Breast epithelium (tissue), 4 donors: Measurements from ENCODE around the gene PPM1F. TPM values are rescaled to one million over a fixed set of nuclear protein-coding genes. Genes with fewer than 3 reads are reported as not detected.

Experiments used
- DNase-seq, 2 donors: peaks; one replicate each; pipeline ENCODE4 v3.0.0-alpha.2; 2019; ENCODE audit warnings: low spot score in 2 of 2
- H3K27ac ChIP-seq, 2 donors: fragments of 200-600 bp; sonication (generic) in 1 of 2; one replicate each; pipeline ENCODE4 v1.5.1; 2016 to 2019; ENCODE audit warnings: mild to moderate bottlenecking in 1 of 2
- H3K27me3 ChIP-seq, 2 donors: fragments of 200-600 bp; sonication (generic) in 1 of 2; one replicate each; pipeline versions ENCODE4 v1.5.1 to v1.6.0; 2017 to 2019; ENCODE audit warnings: control low read depth in 1 of 2, mild to moderate bottlenecking in 1 of 2
- H3K36me3 ChIP-seq: fragments of 200-600 bp; one replicate; pipeline ENCODE4 v1.5.1; 2019
- H3K4me1 ChIP-seq, 2 donors: fragments of 200-600 bp; sonication (generic); one replicate each; pipeline ENCODE4 v1.5.1; 2016 to 2019; ENCODE audit warnings: control low read depth in 1 of 2
- H3K4me3 ChIP-seq, 3 donors: fragments of 200-600 bp; sonication (generic); 1 replicate in 2 of 3; 2 replicates in 1 of 3; pipeline ENCODE4 v1.5.1; 2016 to 2019; ENCODE audit warnings: mild to moderate bottlenecking in 3 of 3, moderate library complexity in 2 of 3
- H3K9me3 ChIP-seq, 2 donors: fragments of 200-600 bp; sonication (generic) in 1 of 2; one replicate each; pipeline ENCODE4 v1.5.1; 2016 to 2019; ENCODE audit warnings: control low read depth in 1 of 2
- CTCF ChIP-seq, 3 donors: fragments of 450-650 bp; IDR thresholded peaks; one replicate each; pipeline ENCODE4 v1.5.1; 2016 to 2017; ENCODE audit warnings: antibody characterized with exemption in 3 of 3, mild to moderate bottlenecking in 3 of 3, moderate library complexity in 3 of 3
- POLR2A ChIP-seq: fragments of 450-650 bp; IDR thresholded peaks from one replicate; pipeline ENCODE4 v1.6.1; 2016; ENCODE audit warnings: antibody characterized with exemption, mild to moderate bottlenecking, moderate library complexity
- POLR2AphosphoS5 ChIP-seq, 3 donors: sonication (generic); formaldehyde crosslinking; IDR thresholded peaks; one replicate each; pipeline ENCODE4 v1.6.1; 2017; ENCODE audit warnings: antibody characterized with exemption in 3 of 3
- intact Hi-C: fragments of 100-400 bp; cut with DNase I; formaldehyde crosslinking; loops from one replicate; pipeline ENCODE4 v1.15.1; 2023; ENCODE audit warnings: low total_unique reads
- total RNA-seq, 3 donors: library from RNA; depleted of rRNA; stranded (reverse); fragments of >200 nt; gene quantifications; one replicate each; pipeline ENCODE4 v1.1.0, GENCODE V29; 2016

Gene PPM1F
- total RNA-seq, 3 donors from 2014 or later = 24.3 to 45.2 (median 28.1) TPM

DNA sequence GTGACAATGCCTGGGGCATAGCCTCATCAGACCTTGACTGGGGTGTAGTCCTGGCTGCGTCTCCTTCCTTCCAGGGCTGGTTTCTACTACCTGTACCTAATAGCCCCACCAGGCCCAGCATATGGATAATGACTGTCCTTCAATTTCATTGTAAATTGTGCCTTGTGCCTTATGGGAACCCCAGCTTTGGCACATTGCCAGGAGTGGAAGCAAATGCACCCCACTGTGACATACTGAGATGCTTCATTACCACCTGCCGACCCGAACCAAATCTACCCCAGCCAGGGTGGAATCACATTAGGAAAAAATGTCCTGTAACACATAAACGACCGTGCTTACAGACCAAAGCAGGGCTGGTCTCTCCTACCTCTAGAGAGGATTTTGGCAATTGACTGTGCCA is 22.6 kb upstream of the PPM1F start:
- no peak for TF ChIP-seq CTCF (IDR thresholded peaks at IDR 0.05)
- no peak for TF ChIP-seq POLR2AphosphoS5 (IDR thresholded peaks at IDR 0.05)
- no peak for TF ChIP-seq POLR2A
- H3K4me1 ChIP-seq = no peaks in the 10 kb centered on the region
- DNase-seq = no peak
- peaks cover 6% of the 10 kb centered on the region for H3K36me3 ChIP-seq
- intact Hi-C loops = no loop called here
- H3K9me3 ChIP-seq = no peaks in the 10 kb centered on the region
- no peak overlapping the region for H3K4me3 ChIP-seq
- no peaks in the 10 kb centered on the region for H3K27me3 ChIP-seq
- no peak overlapping the region for H3K27ac ChIP-seq

- Histone ChIP-seq H3K27me3 (no peaks in the 10 kb centered on the region), H3K4me3 (no peak overlapping the region), H3K36me3 (peaks cover 6% of the 10 kb centered on the region), H3K4me1 (no peaks in the 10 kb centered on the region), H3K27ac (no peak overlapping the region), H3K9me3 (no peaks in the 10 kb centered on the region)
- no peak for DNase-seq
- intact Hi-C loops = no loop called here
- TF ChIP-seq POLR2A (no peak), POLR2AphosphoS5 (IDR thresholded peaks at IDR 0.05) (no peak), CTCF (IDR thresholded peaks at IDR 0.05) (no peak)
Measured at GRCh38 chr22:21974058-21974649, 21.5 kb upstream of the PPM1F start.

DNA sequence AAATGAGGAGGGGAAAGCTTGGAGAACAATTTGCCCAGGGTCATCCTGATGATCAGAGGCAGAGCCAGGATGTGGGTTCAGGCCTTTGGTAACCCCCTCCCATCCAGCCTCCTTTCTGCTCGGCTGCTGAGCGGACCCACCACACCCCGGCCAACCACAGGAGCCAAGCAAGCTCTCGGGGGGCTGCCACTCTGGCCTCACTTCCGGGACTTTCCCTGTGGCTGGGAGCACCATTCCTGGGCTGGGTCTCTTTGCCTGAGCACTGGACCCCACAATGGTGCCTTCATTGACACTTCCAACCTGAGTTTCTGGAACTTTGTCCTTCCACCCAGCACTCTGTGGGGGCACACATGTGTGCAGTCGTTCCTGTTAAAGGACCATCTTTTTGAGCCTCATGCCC is 20.2 kb upstream of the PPM1F start:
- Histone ChIP-seq H3K4me3 (no peak overlapping the region), H3K27ac (no peak overlapping the region), H3K9me3 (no peaks in the 10 kb centered on the region), H3K4me1 (no peaks in the 10 kb centered on the region), H3K27me3 (no peaks in the 10 kb centered on the region), H3K36me3 (peaks cover 6% of the 10 kb centered on the region)
- no peak for DNase-seq
- TF ChIP-seq CTCF (IDR thresholded peaks at IDR 0.05) (no peak), POLR2AphosphoS5 (IDR thresholded peaks at IDR 0.05) (no peak), POLR2A (no peak)
- intact Hi-C loops = no loop called here

DNA sequence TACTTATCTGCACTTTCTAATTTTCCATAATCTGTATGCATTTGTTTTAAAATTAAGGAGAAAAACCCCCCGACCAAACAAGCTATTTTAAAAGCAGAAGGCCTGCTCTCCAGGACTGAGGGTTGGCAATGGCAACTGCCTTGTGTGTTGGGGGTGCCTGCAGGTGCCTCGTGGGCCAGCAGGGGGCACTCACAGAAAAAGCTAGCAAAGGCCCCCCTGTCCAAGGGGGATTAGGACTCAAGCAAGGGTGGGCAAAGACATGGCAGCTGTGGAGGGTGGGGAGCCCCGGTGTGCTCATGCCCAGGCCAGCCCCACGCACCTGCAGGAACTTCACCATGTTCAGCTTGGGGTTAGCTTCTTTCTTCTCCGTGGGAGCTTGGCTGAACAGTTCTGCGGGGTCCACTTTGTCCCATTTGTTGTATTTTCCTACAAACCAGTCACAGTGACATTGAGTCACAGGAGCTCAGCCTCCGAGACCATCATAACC is 19.7 kb upstream of the PPM1F start:
- intact Hi-C loops = no loop called here
- H3K27ac ChIP-seq = no peak overlapping the region
- peaks cover 6% of the 10 kb centered on the region for H3K36me3 ChIP-seq
- peak; percentile 23 to 48 (median 33) for TF ChIP-seq CTCF (IDR thresholded peaks at IDR 0.05)
- no peak for TF ChIP-seq POLR2AphosphoS5 (IDR thresholded peaks at IDR 0.05)
- no peak for TF ChIP-seq POLR2A
- no peaks in the 10 kb centered on the region for H3K9me3 ChIP-seq
- DNase-seq = no peak
- H3K4me3 ChIP-seq = no peak overlapping the region
- no peaks in the 10 kb centered on the region for H3K27me3 ChIP-seq
- no peaks in the 10 kb centered on the region for H3K4me1 ChIP-seq

DNA sequence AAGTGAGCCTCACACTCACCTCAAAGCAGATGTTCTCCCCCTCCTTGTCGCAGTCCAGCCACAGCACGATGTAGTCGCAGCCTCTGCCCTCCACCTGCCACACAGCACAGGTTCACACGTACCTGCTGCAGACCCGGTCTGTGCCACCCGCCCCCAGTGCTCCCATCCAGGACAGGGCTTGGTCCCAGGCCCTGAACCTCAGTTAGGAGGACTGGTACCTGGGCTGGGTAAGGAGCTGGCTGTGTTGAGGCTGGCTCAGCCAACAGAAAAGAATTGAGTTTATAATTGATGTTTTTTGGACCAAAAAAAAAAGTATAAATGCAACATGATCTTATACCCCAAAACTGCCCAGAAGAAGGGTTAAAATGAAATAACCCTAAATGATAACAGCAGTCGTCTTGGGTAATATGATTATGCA is 19.2 kb upstream of the PPM1F start:
- no peaks in the 10 kb centered on the region for H3K9me3 ChIP-seq
- intact Hi-C loops = no loop called here
- no peak overlapping the region for H3K4me3 ChIP-seq
- H3K27me3 ChIP-seq = no peaks in the 10 kb centered on the region
- TF ChIP-seq POLR2A (no peak), CTCF (IDR thresholded peaks at IDR 0.05) (no peak), POLR2AphosphoS5 (IDR thresholded peaks at IDR 0.05) (no peak)
- DNase-seq = no peak
- peaks cover 11% of the 10 kb centered on the region for H3K36me3 ChIP-seq
- no peak overlapping the region for H3K27ac ChIP-seq
- no peaks in the 10 kb centered on the region for H3K4me1 ChIP-seq
